Psoas muscle (tissue), 8 donors: ENCODE results near the gene SLCO2A1. TPM values are rescaled to one million over a fixed set of nuclear protein-coding genes. Genes with fewer than 3 reads are reported as not detected.

Experiments
- ATAC-seq, 4 donors: fragments of 200-7000 bp; cut with Tn5 transposase; one replicate each; pipeline ENCODE4 v1.9.1; 2020; ENCODE audit warnings: moderate library complexity in 3 of 4, mild to moderate bottlenecking in 2 of 4
- DNase-seq, 2 donors: peaks; one replicate each; pipeline ENCODE4 v3.0.0-alpha.2; 2020
- H3K27ac ChIP-seq: fragments of 200-600 bp; one replicate; pipeline ENCODE4 v1.8.0; 2022
- H3K27me3 ChIP-seq, 3 donors: fragments of 200-600 bp in 1 of 3; one replicate each; pipeline versions ENCODE4 v1.6.1 to v1.8.0; 2013 to 2022; ENCODE audit warnings: low read length in 2 of 3, mild to moderate bottlenecking in 2 of 3, moderate library complexity in 1 of 3; ENCODE audit not compliant: insufficient read depth in 3 of 3
- H3K36me3 ChIP-seq, 2 donors: fragments of 200-600 bp in 1 of 2; one replicate each; pipeline versions ENCODE4 v1.6.1 to v1.8.0; 2013 to 2022; ENCODE audit warnings: low read depth in 1 of 2, mild to moderate bottlenecking in 1 of 2, moderate library complexity in 1 of 2; ENCODE audit not compliant: insufficient read depth in 1 of 2
- H3K4me1 ChIP-seq: fragments of 200-600 bp; one replicate; pipeline ENCODE4 v1.8.0; 2022
- H3K4me3 ChIP-seq: fragments of 200-600 bp; one replicate; pipeline ENCODE4 v1.8.0; 2022; ENCODE audit warnings: mild to moderate bottlenecking
- H3K9me3 ChIP-seq: fragments of 200-600 bp; one replicate; pipeline ENCODE4 v1.8.0; 2022
- WGBS, 3 donors: extraction: QIAGEN DNeasy Blood & Tissue Kit; methylation state at CpG; one replicate each; pipeline versions ENCODE4 v1.1.6 to v1.1.7; 2013; 5-methylcytosine and 5-hydroxymethylcytosine counted together
- intact Hi-C, 2 donors: fragments of 100-400 bp; cut with DNase I; formaldehyde crosslinking; loops; one replicate each; pipeline versions ENCODE4 v1.11.0 to v1.14.2; 2022
- polyA plus RNA-seq, 3 donors: library from polyadenylated mRNA; stranded (reverse); fragments of 200-250 nt; gene quantifications; one replicate each; pipeline ENCODE4 v1.2.3, GENCODE V29; 2013
- total RNA-seq, 4 donors: library from RNA; stranded (reverse); fragmentation: NEBNext Ultra II Directional in 2 of 4; extraction: Animal tissue kit (Norgen Biotek cat#: 25700) in 2 of 4; gene quantifications; one replicate each; pipeline versions ENCODE4 v1.2.1 to v1.2.4, GENCODE V29; 2021 to 2023
- TF ChIP-seq, protein P1 (sequence below): fragments of 200-600 bp; IDR thresholded peaks from one replicate; pipeline ENCODE4 v1.8.0; 2022; ENCODE audit warnings: antibody characterized with exemption
- donor health status: healthy with polysubstance abuse.
- donor health status: DM: no; HTN: no; CAD: no; lungs with moderate emphysema.
- donor health status: Bipolar disorder and iron deficiency.
- donor health status: healthy.
- donor health status: DM: yes; HTN: yes; CAD: no.
- donor health status: DM: no; HTN: no; CAD: no.
- donor health status: DM: no; HTN: no; CAD: no.
- donor health status: DM: yes; HTN: yes; CAD: no.

The SLCO2A1 gene
- total and polyA plus RNA-seq, 7 donors: 0.72 to 5.2 (median 3.7) TPM

DNA sequence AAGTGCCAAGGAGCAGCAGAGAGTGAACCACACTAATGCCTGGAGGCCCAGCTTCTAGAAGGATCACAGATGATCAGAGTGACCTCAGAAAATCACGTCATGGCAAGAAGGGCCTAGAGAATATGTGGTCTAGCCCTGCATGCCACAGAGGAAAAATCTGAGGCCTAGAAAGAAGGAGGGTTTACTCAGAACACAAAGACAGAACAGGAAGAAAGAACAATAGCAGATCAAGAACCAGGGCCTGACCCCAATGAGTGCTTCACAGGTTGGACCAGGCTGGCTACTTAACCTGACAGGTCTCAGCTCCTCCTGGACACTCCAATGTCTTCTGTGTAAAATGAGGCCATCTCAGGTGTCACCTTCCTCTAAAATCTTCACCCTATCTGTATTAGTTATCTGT is 148.2 kb downstream of the SLCO2A1 start:
- Histone ChIP-seq H3K27ac (no peak overlapping the region), H3K4me1 (no peaks in the 10 kb centered on the region), H3K36me3 (no peaks in the 10 kb centered on the region), H3K27me3 (peaks cover 0 to 5% (median 0%) of the 10 kb centered on the region in 3 donors), H3K9me3 (no peaks in the 10 kb centered on the region), H3K4me3 (no peak overlapping the region)
- TF ChIP-seq, protein P1, sequence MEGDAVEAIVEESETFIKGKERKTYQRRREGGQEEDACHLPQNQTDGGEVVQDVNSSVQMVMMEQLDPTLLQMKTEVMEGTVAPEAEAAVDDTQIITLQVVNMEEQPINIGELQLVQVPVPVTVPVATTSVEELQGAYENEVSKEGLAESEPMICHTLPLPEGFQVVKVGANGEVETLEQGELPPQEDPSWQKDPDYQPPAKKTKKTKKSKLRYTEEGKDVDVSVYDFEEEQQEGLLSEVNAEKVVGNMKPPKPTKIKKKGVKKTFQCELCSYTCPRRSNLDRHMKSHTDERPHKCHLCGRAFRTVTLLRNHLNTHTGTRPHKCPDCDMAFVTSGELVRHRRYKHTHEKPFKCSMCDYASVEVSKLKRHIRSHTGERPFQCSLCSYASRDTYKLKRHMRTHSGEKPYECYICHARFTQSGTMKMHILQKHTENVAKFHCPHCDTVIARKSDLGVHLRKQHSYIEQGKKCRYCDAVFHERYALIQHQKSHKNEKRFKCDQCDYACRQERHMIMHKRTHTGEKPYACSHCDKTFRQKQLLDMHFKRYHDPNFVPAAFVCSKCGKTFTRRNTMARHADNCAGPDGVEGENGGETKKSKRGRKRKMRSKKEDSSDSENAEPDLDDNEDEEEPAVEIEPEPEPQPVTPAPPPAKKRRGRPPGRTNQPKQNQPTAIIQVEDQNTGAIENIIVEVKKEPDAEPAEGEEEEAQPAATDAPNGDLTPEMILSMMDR: no peak
- intact Hi-C loops: no loop called here
- 81 to 85% (median 83%) methylated on average over 1 of the region's 1 CpG for WGBS, 3 donors
- DNase-seq (no peak), ATAC-seq (no peak)

- 94 to 99% (median 96%) methylated on average over 4 of the region's 4 CpGs for WGBS, 3 donors
- H3K4me3 ChIP-seq: no peak overlapping the region
- no peaks in the 10 kb centered on the region for H3K4me1 ChIP-seq
- no peaks in the 10 kb centered on the region for H3K9me3 ChIP-seq
- no peak overlapping the region for H3K27ac ChIP-seq
- DNase-seq: no peak
- intact Hi-C loops: no loop called here
- TF ChIP-seq, protein P1: no peak
- H3K27me3 ChIP-seq: peaks cover 0 to 5% (median 0%) of the 10 kb centered on the region in 3 donors
- no peak for ATAC-seq
- no peaks in the 10 kb centered on the region for H3K36me3 ChIP-seq
Measured at GRCh38 chr3:133880886-133881455, 148.8 kb downstream of the SLCO2A1 start.

GRCh38 chr3:133880287-133880686 is 149.4 kb downstream of the SLCO2A1 start:
- H3K36me3 ChIP-seq: no peaks in the 10 kb centered on the region
- intact Hi-C loops: no loop called here
- H3K27ac ChIP-seq: no peak overlapping the region
- H3K4me3 ChIP-seq: no peak overlapping the region
- H3K4me1 ChIP-seq: no peaks in the 10 kb centered on the region
- peaks cover 0 to 5% (median 0%) of the 10 kb centered on the region in 3 donors for H3K27me3 ChIP-seq
- no peak for ATAC-seq
- DNase-seq: no peak
- WGBS, 3 donors: 84 to 92% (median 87%) methylated on average over 5 of the region's 5 CpGs
- TF ChIP-seq, protein P1: no peak
- no peaks in the 10 kb centered on the region for H3K9me3 ChIP-seq

- 76 to 96% (median 93%) methylated on average over 3 of the region's 3 CpGs for WGBS, 3 donors
- TF ChIP-seq, protein P1: no peak
Measured at GRCh38 chr3:133878518-133878917, 151.2 kb downstream of the SLCO2A1 start.

More at GRCh38 chr3:133878518-133878917, 151.2 kb downstream of the SLCO2A1 start:
- Histone ChIP-seq H3K4me3 (no peak overlapping the region), H3K9me3 (no peaks in the 10 kb centered on the region), H3K4me1 (no peaks in the 10 kb centered on the region), H3K27me3 (peaks cover 0 to 5% (median 0%) of the 10 kb centered on the region in 3 donors), H3K27ac (no peak overlapping the region), H3K36me3 (no peaks in the 10 kb centered on the region)
- no peak for DNase-seq
- no peak for ATAC-seq
- intact Hi-C loops: no loop called here

Other genes with a start within 250 kb of the SLCO2A1 start
- 10 to 100 TPM; 28.0 to 52.3 (median 43.1) TPM for gene SRPRB, start 224.1 kb downstream of the SLCO2A1 start, total RNA-seq
- 10 to 100 TPM; 33.5 to 70.4 (median 48.9) TPM for gene SRPRB, start 224.1 kb downstream of the SLCO2A1 start, polyA plus RNA-seq
- gene RAB6B, start 134.0 kb downstream of the SLCO2A1 start, total RNA-seq: 1 to 10 TPM; 2.0 to 3.8 (median 3.4) TPM
- 1 to 10 TPM in 1 of 3 donors, under 1 TPM in 2; 0.93 to 1.3 (median 0.94) TPM for gene RAB6B, start 134.0 kb downstream of the SLCO2A1 start, polyA plus RNA-seq
- 10 to 100 TPM; 25.0 to 35.4 (median 28.3) TPM for gene RYK, start 220.9 kb upstream of the SLCO2A1 start, total RNA-seq
- gene RYK, start 220.9 kb upstream of the SLCO2A1 start, polyA plus RNA-seq: 10 to 100 TPM; 19.7 to 32.8 (median 24.4) TPM